Activated CD4-positive, alpha-beta T cell treated with anti-CD3 and anti-CD28 coated beads for 48 hours (primary cell): ENCODE data around the gene TMEM178B.
"Not testable (repeated sequence)": the region's sequence is repeated elsewhere in the genome, so short reads cannot be mapped to it uniquely, and the experiment has no call there.

ENCODE experiments used
- DNase-seq: peaks from one replicate; pipeline ENCODE4 v3.0.0-alpha.2; 2020

TMEM178B gene

GRCh38 chr7:141074162-141074991, 513 bp downstream of the TMEM178B start:
- DNase-seq, result peak; percentile 18

- no peak for DNase-seq
Measured at GRCh38 chr7:141074997-141075396, 1.1 kb downstream of the TMEM178B start.

- no peak for DNase-seq
Measured at GRCh38 chr7:141076377-141076776, 2.5 kb downstream of the TMEM178B start.

GRCh38 chr7:141079219-141079618, 5.4 kb downstream of the TMEM178B start:
- no peak for DNase-seq

- not testable (repeated sequence) for DNase-seq
Measured at GRCh38 chr7:141089490-141089889, 15.6 kb downstream of the TMEM178B start.

GRCh38 chr7:141094336-141095070, 20.6 kb downstream of the TMEM178B start:
- DNase-seq, result no peak

GRCh38 chr7:141097430-141097829, 23.6 kb downstream of the TMEM178B start:
- DNase-seq, result no peak

- DNase-seq, result no peak
Measured at GRCh38 chr7:141102436-141102835, 28.6 kb downstream of the TMEM178B start.

- DNase-seq, result no peak
Measured at GRCh38 chr7:141103847-141104429, 30.1 kb downstream of the TMEM178B start.

GRCh38 chr7:141113131-141113530, 39.3 kb downstream of the TMEM178B start:
- no peak for DNase-seq

- DNase-seq, result no peak
Measured at GRCh38 chr7:141114029-141114664, 40.3 kb downstream of the TMEM178B start.

GRCh38 chr7:141115965-141116364, 42.1 kb downstream of the TMEM178B start:
- DNase-seq, result no peak

GRCh38 chr7:141116661-141117060, 42.8 kb downstream of the TMEM178B start:
- not testable (repeated sequence) for DNase-seq

- DNase-seq, result no peak
Measured at GRCh38 chr7:141118767-141119166, 44.9 kb downstream of the TMEM178B start.

- no peak for DNase-seq
Measured at GRCh38 chr7:141119187-141119586, 45.3 kb downstream of the TMEM178B start.

GRCh38 chr7:141122736-141123135, 48.9 kb downstream of the TMEM178B start:
- no peak for DNase-seq

- DNase-seq, result no peak
Measured at GRCh38 chr7:141123522-141123921, 49.7 kb downstream of the TMEM178B start.

GRCh38 chr7:141126107-141126506, 52.2 kb downstream of the TMEM178B start:
- DNase-seq, result no peak

GRCh38 chr7:141128506-141128905, 54.6 kb downstream of the TMEM178B start:
- no peak for DNase-seq

- DNase-seq, result no peak
Measured at GRCh38 chr7:141128931-141129330, 55.1 kb downstream of the TMEM178B start.

- no peak for DNase-seq
Measured at GRCh38 chr7:141132671-141133070, 58.8 kb downstream of the TMEM178B start.

GRCh38 chr7:141133646-141134045, 59.8 kb downstream of the TMEM178B start:
- DNase-seq, result no peak

GRCh38 chr7:141142058-141142457, 68.2 kb downstream of the TMEM178B start:
- DNase-seq, result no peak
